ENCODE data around the gene CDC34.

DNA sequence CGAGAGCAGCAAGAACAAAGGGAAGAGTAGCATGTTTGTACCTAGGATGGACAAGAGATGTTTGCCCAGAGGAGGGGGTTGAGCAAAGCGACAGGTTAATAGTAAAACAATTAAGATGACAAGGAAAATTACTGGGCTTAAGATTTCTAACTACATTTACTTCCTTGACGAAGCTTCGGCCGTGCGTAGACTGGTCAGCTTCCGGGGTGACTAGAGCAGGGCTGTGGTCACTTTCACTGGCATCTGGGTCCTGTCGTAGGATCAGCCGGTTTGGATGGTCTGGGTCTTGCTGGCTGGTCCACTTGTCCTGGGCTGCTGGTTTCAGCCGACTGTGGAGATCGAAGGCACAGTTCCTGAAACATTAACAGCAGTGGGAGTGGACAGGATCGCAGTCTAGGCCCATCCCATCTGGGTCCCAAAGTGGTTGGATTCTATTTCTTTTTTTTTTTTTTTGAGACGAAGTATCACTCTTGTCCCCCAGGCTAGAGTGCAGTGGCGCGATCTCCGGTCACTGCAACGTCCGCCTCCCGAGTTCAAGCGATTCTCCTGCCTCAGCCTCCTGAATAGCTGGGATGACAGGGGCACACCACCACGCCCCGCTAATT is 35.8 kb downstream of the CDC34 start:
- no peak for TF ChIP-seq POLR2A (IDR thresholded peaks at IDR 0.05)
- no peak for TF ChIP-seq EP300 (IDR thresholded peaks at IDR 0.05)
- TF ChIP-seq, protein P1, sequence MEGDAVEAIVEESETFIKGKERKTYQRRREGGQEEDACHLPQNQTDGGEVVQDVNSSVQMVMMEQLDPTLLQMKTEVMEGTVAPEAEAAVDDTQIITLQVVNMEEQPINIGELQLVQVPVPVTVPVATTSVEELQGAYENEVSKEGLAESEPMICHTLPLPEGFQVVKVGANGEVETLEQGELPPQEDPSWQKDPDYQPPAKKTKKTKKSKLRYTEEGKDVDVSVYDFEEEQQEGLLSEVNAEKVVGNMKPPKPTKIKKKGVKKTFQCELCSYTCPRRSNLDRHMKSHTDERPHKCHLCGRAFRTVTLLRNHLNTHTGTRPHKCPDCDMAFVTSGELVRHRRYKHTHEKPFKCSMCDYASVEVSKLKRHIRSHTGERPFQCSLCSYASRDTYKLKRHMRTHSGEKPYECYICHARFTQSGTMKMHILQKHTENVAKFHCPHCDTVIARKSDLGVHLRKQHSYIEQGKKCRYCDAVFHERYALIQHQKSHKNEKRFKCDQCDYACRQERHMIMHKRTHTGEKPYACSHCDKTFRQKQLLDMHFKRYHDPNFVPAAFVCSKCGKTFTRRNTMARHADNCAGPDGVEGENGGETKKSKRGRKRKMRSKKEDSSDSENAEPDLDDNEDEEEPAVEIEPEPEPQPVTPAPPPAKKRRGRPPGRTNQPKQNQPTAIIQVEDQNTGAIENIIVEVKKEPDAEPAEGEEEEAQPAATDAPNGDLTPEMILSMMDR (IDR thresholded peaks at IDR 0.05) = no peak

Data from tibial nerve (tissue), 4 donors.